ENCODE data around the gene PCNX2.

PCNX2 gene

DNA sequence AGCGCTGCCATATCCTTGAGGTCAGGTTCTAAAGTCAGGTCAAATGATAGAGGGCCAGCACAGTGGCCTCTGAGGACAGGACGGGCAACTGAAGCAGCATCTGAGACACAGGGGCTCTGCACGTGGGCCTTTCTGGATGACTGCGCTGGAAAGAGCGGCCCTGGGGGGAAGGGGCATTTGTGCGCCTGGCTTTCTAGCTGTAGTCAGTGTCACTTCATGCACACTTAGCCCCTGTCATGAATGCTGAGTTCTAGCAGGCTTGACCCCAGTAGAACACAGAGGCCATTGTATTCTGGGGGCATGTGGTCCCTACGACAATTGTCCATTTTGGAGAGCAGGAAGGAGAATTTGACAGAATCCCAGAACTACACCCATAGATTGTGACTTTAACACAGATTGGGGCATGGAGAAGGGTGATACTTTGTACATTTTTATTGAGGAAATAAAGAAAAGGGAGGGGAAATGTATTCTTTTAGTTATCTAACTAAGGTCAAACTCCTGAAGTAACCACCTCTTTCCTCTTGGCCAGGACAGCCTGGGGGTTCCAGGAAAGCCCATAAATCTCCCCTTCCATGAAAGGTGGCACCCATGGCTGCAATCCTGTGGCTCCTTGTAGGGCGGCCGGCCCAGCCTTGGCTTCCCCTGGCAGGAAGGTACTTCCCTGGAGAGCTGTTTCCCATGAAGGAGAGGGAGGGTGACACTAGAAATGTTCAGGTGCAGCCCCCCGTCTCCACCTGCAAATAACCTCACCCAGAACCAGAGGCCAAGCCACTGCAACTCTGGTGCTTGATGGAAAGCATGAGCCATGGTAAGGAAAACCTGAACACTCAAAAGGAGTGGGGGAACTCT, 310.7 kb downstream of the PCNX2 start:
- no peak for DNase-seq (ENCODE audit: low read depth)

- DNase-seq (ENCODE audit: low read depth): no peak
Observed at GRCh38 chr1:232983817-232984567, 311.5 kb downstream of the PCNX2 start.

- no peak for DNase-seq (ENCODE audit: low read depth)
Observed at GRCh38 chr1:232983375-232983774, 312.1 kb downstream of the PCNX2 start.

DNA sequence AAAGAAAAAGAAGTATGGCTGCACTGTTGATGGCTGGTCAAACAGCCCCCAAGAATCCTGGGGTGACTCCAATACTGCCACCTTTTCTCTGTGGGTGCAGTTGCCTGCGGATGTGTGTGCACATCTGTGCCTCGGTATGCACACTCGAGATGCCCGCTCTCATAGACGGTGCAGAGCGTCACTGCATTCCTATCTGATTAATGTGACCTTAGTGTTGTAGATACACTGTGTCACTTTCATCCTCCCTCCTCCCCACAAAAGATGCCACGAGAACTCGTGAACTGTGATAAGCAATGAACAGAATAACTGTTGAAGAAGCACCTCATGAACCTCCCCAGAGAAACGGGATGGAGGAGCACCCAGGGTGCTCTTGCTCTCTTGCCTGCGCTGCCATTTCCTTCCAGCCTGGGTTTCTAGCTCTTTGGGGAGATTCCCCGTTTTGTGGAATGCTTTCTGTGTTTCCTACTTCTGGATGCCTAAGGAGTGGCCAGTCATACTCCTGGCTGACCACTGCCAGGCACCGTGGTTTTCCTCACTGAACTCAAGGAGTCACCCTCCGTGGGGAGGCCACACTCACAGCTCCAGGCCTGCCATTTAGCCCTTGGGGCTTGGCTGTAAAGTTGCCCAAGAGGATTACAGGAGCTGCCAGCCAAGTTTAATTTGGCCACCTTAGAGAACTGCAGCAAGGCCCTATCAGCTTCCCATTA, 313.1 kb downstream of the PCNX2 start:
- DNase-seq (ENCODE audit: low read depth): peak; percentile 77

DNA sequence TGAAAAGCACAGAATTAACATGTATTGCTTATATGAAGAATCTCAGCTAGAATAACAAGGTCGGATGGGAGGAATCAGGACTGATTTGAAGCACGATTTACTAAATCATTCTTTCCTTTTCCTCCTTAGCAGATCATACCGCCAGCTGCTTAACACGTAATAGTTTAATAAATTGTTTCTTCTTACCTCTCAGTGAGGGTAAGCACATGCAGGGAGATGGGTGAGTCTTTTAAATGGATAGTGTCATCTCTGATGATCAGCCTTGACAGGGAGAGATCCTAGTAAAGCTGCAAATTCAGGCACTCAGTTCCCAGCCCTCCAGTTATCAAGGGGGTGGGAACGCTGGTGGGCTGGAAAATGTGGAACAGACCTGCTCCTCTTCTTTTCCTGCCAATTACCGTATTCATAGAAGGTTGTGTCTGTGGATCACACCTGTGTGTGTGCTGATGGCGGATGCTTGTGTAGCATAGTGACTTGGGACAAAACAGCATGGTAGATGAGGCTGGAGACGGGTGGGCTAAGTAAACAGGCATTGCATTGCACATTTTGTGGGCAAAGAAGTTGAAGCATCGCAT, 314.5 kb downstream of the PCNX2 start:
- no peak for DNase-seq (ENCODE audit: low read depth)

- DNase-seq (ENCODE audit: low read depth): no peak
Observed at GRCh38 chr1:232980355-232980978, 315.1 kb downstream of the PCNX2 start.

DNA sequence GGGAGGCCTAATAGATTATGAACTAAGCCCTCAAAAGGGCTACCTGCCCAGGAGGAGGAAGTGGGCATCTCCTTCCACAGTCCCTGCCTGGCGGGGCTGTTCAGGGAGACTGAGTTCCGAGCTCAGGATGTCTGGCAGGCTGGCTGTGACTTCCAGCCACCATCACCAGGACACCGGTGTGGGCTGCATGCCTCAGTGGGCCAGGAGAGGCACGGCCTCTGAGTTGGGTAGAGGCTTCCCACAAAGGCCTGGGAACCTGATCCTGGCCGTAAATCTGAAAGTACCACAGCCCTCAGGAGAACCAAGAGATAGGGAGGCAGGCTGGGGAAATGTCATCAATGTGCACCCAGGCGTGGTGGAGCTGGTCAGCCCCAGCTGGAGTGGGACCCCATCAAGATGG, 316.0 kb downstream of the PCNX2 start:
- no peak for DNase-seq (ENCODE audit: low read depth)

DNA sequence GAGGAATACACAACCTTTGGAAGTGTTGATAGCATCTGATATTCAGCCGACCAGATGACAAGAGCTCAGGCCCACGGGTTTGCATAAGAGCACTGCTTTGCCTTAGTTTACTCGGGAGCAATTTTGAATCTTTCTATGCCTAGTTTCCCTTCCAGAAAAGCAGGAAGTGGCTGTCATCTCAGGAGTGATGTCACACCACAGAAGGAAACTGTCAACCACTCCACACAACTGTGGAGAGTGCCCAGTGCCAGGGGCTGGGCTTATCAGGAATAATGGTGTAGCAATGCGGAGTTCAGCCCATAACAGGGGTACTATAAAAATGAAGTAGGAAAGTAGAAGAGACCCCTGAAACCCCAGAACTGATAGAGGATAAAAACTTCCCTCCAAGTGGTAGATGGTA, 316.7 kb downstream of the PCNX2 start:
- DNase-seq (ENCODE audit: low read depth): no peak

GRCh38 chr1:232978091-232978634, 317.4 kb downstream of the PCNX2 start:
- peak; percentile 33 for DNase-seq (ENCODE audit: low read depth)

DNA sequence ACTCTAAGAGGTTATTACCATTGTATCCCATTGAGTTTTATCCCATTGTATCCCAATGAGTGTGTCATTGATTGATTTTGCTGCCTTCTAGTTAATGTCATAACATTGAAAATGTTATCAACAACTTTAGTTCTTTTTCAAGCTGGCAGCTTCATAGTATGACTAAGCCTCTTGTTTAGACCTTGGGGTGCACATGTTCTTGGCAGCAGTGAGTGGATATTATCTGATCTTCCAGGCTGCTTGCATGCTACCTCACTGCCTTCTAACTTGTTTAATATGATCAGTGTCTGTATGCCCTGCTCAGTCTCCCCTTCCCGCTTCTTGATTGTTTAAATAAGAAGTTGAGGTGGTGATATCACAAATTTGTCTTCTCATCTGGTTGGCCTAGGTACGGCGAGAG, 320.6 kb downstream of the PCNX2 start:
- DNase-seq (ENCODE audit: low read depth): peak; percentile 36

- no peak for DNase-seq (ENCODE audit: low read depth)
Observed at GRCh38 chr1:232973652-232974611, 321.6 kb downstream of the PCNX2 start.

DNA sequence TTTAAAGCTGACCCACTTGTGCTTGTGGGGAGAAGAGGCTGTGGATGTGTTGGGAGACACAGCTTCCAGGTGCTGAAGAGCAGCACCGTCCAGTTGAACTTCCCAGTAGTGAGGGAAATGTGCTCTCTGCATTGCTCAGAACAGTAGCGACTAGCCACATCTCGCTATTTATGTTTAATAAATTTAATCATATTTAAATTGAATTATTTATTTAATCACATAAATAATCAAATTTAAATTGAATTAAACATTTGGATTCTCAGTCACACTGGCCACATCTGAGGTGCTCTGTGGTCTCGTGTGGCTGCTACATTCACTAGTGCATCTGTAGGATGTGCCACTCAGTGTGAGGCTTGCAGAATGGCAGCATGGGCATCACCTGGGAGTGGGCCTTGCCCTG, 325.0 kb downstream of the PCNX2 start:
- no peak for DNase-seq (ENCODE audit: low read depth)

DNA sequence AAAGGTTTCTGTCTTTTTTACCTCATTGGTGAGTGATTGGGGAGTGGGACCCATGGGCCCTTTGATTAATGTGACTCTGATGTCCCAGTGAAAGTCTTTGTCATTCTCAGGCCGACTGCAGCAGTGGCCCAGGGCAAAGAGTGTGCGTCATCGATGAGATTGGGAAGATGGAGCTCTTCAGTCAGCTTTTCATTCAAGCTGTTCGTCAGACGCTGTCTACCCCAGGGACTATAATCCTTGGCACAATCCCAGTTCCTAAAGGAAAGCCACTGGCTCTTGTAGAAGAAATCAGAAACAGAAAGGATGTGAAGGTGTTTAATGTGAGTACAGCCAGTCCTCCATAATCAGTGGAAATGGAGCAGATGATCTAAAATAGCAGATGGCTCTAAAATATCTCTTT, 325.7 kb downstream of the PCNX2 start:
- no peak for DNase-seq (ENCODE audit: low read depth)

- peak; percentile 22 for DNase-seq (ENCODE audit: low read depth)
Observed at GRCh38 chr1:232968965-232969364, 326.6 kb downstream of the PCNX2 start.

DNA sequence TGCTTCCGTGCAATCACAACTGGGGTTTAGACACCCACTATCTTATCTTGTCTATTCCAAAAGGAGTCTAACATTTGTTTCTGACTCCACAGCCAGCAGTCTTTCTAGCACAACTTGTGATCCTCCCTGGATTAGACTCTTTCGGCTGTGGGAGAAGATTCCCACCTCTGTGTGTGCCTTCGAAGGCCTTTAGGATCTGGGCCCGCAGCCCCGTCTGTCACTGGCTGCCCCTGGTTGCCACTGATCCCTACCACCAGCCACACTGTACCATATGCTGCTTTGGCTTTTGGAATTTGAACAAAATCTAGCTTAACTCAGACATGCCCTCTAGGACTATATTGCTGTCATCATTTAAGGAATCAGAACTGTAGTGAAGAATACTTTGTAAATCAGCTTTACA, 327.1 kb downstream of the PCNX2 start:
- no peak for DNase-seq (ENCODE audit: low read depth)

GRCh38 chr1:232966663-232967062, 328.9 kb downstream of the PCNX2 start:
- no peak for DNase-seq (ENCODE audit: low read depth)

DNA sequence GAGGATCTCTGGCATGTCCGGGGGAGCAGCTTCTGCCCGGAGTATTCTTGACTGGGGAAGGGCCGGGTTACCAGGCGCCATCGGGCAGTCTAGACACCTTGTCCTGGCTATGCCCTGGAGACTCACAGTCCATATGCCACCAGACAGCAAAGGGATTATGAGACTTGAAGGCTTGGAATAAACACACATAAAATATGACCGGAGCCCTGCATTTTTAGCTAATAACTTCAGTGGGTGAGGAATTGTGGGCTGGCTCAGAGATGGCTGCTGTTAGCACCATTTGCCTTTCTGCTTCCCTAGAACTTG, 329.7 kb downstream of the PCNX2 start:
- no peak for DNase-seq (ENCODE audit: low read depth)

- DNase-seq (ENCODE audit: low read depth): no peak
Observed at GRCh38 chr1:232965124-232965911, 330.2 kb downstream of the PCNX2 start.

- no peak for DNase-seq (ENCODE audit: low read depth)
Observed at GRCh38 chr1:232964601-232965000, 330.9 kb downstream of the PCNX2 start.

Data from fibroblast of gingiva (primary cell).